GM10248 (cell line): ENCODE data around the gene CYP39A1.

ENCODE experiments used
- CTCF ChIA-PET: fragments of 300-600 bp; sonication (Branson Sonifier 250); formaldehyde crosslinking; extraction: SDS; loops from one replicate; lab custom pipeline; 2021; ENCODE audit warnings: antibody characterized with exemption; lab: Yijun Ruan, JAX
- POLR2A ChIA-PET: fragments of 350-650 bp; sonication (Branson Sonifier 250); formaldehyde crosslinking; extraction: SDS; loops from one replicate; lab custom pipeline; 2020; ENCODE audit warnings: antibody characterized with exemption; lab: Yijun Ruan, JAX
- DNase-seq: peaks from one replicate; pipeline ENCODE4 v3.0.0; 2012; ENCODE audit errors: extremely low spot score
- TF ChIP-seq, protein P1 (sequence below): IDR thresholded peaks from 2 replicates; pipeline ENCODE4 v1.5.1; 2012; ENCODE audit warnings: mild to moderate bottlenecking, low read depth; ENCODE audit errors: extremely low read depth, missing control alignments, control extremely low read depth

CYP39A1 gene

DNA sequence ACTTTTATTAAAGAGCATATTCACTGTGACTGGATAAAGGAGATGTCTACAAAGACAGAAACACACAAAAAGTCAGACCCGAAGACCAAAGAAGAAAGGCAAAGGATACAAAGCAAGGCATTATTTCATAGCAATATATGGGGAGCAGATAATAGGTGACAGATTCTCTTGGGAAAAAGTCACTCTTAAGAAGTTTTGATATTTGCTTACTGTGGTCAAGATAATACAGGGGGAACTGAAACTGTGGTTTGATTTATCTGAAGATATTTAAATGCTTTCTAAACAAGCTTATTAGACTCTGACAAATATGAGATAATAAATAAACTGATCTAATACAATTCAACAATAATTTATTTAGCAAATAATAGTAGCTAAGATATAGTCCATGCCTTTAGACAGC, 14.7 kb downstream of the CYP39A1 start:
- no peak for DNase-seq
- CTCF ChIA-PET, result no interaction called here
- TF ChIP-seq, protein P1, sequence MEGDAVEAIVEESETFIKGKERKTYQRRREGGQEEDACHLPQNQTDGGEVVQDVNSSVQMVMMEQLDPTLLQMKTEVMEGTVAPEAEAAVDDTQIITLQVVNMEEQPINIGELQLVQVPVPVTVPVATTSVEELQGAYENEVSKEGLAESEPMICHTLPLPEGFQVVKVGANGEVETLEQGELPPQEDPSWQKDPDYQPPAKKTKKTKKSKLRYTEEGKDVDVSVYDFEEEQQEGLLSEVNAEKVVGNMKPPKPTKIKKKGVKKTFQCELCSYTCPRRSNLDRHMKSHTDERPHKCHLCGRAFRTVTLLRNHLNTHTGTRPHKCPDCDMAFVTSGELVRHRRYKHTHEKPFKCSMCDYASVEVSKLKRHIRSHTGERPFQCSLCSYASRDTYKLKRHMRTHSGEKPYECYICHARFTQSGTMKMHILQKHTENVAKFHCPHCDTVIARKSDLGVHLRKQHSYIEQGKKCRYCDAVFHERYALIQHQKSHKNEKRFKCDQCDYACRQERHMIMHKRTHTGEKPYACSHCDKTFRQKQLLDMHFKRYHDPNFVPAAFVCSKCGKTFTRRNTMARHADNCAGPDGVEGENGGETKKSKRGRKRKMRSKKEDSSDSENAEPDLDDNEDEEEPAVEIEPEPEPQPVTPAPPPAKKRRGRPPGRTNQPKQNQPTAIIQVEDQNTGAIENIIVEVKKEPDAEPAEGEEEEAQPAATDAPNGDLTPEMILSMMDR, result no peak
- POLR2A ChIA-PET, result no interaction called here

DNA sequence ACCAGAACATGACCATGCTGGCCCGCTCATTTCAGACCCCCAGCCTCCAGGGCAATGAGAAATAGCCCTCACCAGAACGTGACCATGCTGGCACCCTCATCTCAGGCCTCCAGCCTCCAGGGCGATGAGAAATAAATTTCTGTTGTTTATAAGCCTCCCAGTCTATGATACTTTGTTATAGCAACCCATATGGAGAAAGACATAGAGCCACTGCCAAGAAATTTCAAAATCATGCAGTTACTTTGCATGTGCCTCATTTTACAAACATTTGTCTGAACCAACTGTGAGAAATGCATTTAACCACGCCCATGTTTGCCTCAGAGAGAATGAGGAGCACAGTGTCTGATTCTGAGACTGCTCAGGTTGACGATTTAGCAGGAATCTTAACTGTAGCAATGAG, 15.5 kb downstream of the CYP39A1 start:
- POLR2A ChIA-PET, result no interaction called here

DNA sequence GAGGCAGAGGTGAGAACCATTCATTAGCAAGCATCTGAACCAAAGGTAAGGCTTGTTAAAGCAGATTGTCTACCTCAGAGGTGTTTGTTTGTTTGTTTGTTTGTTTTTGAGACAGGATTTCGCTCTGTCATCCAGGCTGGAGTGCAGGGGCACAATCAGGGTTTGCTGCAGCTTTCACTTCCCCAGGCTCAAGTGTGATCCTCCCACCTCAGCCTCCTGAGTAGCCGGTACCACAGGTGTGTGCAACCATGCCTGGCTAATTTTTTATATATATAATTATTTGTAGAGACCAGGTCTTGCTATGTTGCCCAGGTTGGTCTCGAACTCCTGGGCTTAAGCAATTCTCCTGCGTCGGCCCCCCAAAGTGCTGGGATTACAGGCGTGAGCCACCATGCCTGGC, 17.2 kb downstream of the CYP39A1 start:
- CTCF ChIA-PET, result no interaction called here
- TF ChIP-seq, protein P1, result no peak
- DNase-seq, result no peak
- POLR2A ChIA-PET, result no interaction called here

More for the DNA sequence above, 15.5 kb downstream of the CYP39A1 start:
- CTCF ChIA-PET, result no interaction called here
- TF ChIP-seq, protein P1, result no peak
- DNase-seq, result no peak

DNA sequence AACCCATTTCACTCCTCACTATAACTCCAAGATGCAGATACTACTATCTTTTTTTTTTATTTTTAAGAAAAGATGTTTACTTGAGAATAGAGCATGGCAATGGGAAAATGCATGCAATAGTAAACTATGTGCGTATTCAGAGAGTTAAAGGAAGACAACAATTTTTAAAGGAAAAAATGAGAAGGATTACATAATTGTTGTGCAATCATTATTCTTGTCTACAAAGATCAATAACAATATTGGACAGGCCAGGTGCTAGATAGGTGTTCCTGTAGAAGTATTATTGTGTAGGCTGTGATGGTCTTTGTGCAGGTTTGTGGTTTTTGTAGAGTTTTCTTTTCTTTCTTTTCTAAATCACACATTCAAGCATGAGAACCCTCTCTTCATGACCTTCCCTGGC, 20.6 kb downstream of the CYP39A1 start:
- POLR2A ChIA-PET, result no interaction called here
- no peak for DNase-seq
- CTCF ChIA-PET, result interaction anchor here (1.4 kb wide), 1 partner anchor 10 kb away, joined by 4 read pairs; no protein-coding TSS in a partner anchor
- TF ChIP-seq, protein P1, result no peak

- DNase-seq, result no peak
- ChIA-PET CTCF (no interaction called here), POLR2A (no interaction called here)
- TF ChIP-seq, protein P1, result no peak
Measured at GRCh38 chr6:46629691-46630090, 22.9 kb downstream of the CYP39A1 start.

DNA sequence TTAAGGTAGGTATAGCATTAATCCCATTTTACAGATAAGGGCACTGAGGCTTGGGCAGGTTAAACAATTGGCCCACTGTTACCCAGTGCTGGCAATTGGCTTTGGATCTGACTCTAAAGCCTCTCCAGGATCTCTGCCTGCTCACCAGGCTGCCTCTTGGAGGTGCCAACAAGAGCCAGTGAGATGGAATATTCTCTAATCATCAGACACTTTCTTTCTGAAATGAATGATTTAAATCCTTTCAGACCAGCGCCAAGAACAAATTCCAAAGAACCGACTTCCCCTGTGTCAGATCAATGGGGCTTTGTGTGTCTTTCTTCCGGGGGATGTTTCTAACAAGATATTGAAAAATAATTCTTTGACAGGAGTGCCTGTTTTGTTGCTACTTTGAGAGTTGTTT, 23.6 kb downstream of the CYP39A1 start:
- POLR2A ChIA-PET, result no interaction called here
- no peak for DNase-seq
- TF ChIP-seq, protein P1, result no peak
- CTCF ChIA-PET, result no interaction called here

GRCh38 chr6:46628498-46628897, 24.1 kb downstream of the CYP39A1 start:
- ChIA-PET POLR2A (no interaction called here), CTCF (no interaction called here)
- TF ChIP-seq, protein P1, result no peak
- no peak for DNase-seq
